Measurements from ENCODE around the gene CRYAB. TPM values are rescaled to one million over a fixed set of nuclear protein-coding genes. Genes with fewer than 3 reads are reported as not detected.

Gene CRYAB
- total RNA-seq, 1 donor from 2014 or later = not detected

DNA sequence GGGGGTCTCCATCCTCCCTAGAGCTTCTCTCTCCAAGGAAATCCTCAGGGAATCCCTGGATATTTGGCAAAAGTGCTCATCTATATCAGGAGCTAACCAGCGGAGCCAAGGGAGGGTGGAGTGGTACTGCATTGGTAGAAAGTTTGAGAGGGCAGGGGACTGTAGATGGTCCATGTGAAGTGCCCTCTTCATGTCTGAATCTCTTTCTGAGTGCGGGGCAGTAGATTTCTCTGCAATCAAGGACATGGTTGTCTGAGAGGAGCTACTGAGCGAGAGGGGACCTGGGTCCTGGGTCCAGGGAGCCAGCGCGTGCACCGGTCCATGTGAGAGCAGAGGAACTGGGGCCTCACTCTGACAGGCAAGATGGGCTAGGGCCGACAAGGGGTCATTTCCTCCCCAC is 26.3 kb upstream of the CRYAB start:
- peaks cover 6% of the 10 kb centered on the region for H3K27me3 Mint-ChIP-seq
- H3K4me3 Mint-ChIP-seq = peak overlapping the region; percentile 77
- DNase-seq (no peak), ATAC-seq (ENCODE audit: low read depth) (no peak)
- no peak for TF ChIP-seq CTCF (IDR thresholded peaks at IDR 0.05)
- intact Hi-C loops (cut with micrococcal nuclease) = no loop called here
- no peaks in the 10 kb centered on the region for H3K36me3 Mint-ChIP-seq (ENCODE audit: low read depth)
- no peaks in the 10 kb centered on the region for H3K9me3 Mint-ChIP-seq
- no peak overlapping the region for H3K27ac Mint-ChIP-seq
- H3K4me1 Mint-ChIP-seq = peaks cover 29% of the 10 kb centered on the region
- ChIA-PET CTCF (interaction anchor here (0.8 to 1.7 kb wide), 4 partner anchors 11 to 341 kb away, joined by 3 to 5 read pairs (median 4); partner anchors contain the start of genes SDHD and TIMM8B), POLR2A (interaction anchor here (0.8 to 1.6 kb wide), 3 partner anchors 9 to 79 kb away, joined by 3 to 5 read pairs (median 4); no protein-coding TSS in a partner anchor)

DNA sequence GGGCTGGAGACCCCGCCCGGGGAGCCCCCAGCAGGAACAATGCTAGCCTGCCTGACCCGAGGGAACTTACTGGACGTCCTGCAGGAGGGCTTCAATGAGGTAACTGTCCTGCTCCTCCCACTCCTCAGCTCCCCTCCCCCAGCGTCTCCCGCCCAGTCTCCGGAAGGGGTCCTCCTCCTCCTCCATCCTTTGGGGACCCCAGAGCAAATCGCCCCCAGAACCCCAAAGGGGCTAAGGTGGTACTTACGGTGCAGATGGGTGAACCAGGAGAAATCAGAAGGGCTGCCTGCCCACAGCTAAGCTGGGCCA is 25.8 kb upstream of the CRYAB start:
- intact Hi-C loops (cut with micrococcal nuclease) = no loop called here
- ATAC-seq (ENCODE audit: low read depth) = no peak
- TF ChIP-seq CTCF (IDR thresholded peaks at IDR 0.05) = no peak
- POLR2A ChIA-PET = interaction anchor here (0.8 to 1.0 kb wide), 2 partner anchors 10 to 11 kb away, joined by 3 to 4 read pairs; no protein-coding TSS in a partner anchor
- no peaks in the 10 kb centered on the region for H3K9me3 Mint-ChIP-seq
- H3K27me3 Mint-ChIP-seq = peaks cover 6% of the 10 kb centered on the region
- no peaks in the 10 kb centered on the region for H3K36me3 Mint-ChIP-seq (ENCODE audit: low read depth)
- CTCF ChIA-PET = interaction anchor here (0.8 to 1.7 kb wide), 3 partner anchors 11 to 342 kb away, joined by 3 to 4 read pairs (median 4); no protein-coding TSS in a partner anchor
- H3K4me3 Mint-ChIP-seq = peak overlapping the region; percentile 77
- peaks cover 29% of the 10 kb centered on the region for H3K4me1 Mint-ChIP-seq
- no peak for DNase-seq
- no peak overlapping the region for H3K27ac Mint-ChIP-seq

DNA sequence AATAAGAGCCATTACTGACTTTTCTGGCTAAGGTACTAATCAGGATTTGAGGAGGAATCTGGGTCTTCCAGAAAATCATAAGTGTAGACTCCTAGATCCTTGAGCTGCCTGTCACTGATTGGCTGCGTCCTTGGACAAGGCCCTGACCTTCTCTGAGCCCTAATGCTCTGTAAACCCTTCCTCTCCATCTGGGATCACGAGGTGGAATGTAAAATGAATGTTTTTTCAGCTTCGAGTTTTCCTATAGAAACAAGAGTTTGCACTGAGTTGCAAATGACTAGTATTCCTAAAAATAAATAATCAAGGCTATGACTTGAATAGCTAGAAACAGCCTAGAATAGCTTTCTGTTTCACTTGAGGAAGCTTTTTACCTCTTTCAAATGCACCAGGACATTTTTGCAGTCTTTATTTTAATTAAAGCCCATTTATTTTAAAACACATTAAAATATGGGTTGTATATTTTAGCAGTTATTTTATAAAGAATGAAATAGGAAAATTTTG is 24.5 kb upstream of the CRYAB start:
- H3K27me3 Mint-ChIP-seq = peaks cover 6% of the 10 kb centered on the region
- H3K36me3 Mint-ChIP-seq (ENCODE audit: low read depth) = no peaks in the 10 kb centered on the region
- peaks cover 29% of the 10 kb centered on the region for H3K4me1 Mint-ChIP-seq
- no peak overlapping the region for H3K27ac Mint-ChIP-seq
- intact Hi-C loops (cut with micrococcal nuclease) = loop anchor here (1.0 kb wide), 1 partner anchor 9 kb away; no protein-coding TSS in a partner anchor
- ChIA-PET POLR2A (interaction anchor here (0.7 to 1.6 kb wide), 2 partner anchors 9 to 283 kb away, joined by 3 to 8 read pairs; no protein-coding TSS in a partner anchor), CTCF (interaction anchor here (1.1 kb wide), 1 partner anchor 45 kb away, joined by 7 read pairs; no protein-coding TSS in a partner anchor)
- no peak for TF ChIP-seq CTCF (IDR thresholded peaks at IDR 0.05)
- DNase-seq = no peak
- H3K4me3 Mint-ChIP-seq = peak overlapping the region; percentile 83
- H3K9me3 Mint-ChIP-seq = no peaks in the 10 kb centered on the region
- ATAC-seq (ENCODE audit: low read depth) = no peak

DNA sequence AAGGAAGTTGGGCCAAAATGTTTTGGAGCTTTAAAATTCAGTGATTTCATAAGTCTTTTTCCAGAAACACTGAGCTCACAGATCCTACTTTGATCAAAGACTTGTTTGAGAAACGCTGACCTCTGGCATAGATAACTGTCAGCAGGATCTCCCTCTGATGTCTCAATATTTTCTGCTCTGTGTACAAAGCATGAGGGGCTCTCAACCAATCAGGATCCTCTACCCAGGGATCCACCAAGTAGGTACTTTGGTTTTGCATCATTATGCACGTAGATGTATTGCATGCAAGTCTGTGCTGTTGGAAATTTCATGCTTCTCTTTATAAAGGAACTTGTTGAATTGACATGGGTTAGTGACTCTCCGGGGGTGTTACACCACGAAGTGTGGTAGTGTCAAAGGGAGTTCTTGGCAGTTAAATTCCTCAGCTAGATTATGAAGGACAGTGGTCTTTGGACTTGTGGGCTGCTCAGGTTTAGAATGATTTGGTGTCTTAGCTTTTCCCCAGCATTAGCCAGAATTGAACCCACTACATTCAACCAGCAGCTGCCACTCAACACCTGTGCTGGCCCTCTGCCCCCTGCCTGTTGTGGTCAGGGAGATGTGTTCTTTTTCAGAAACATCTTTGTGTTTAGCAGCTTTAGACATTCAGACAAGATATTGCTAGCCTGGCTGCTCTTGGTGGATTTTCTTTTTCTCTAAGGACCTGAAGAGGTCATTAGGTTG is 23.9 kb upstream of the CRYAB start:
- intact Hi-C loops (cut with micrococcal nuclease) = loop anchor here (1.0 kb wide), 1 partner anchor 8 kb away; no protein-coding TSS in a partner anchor
- H3K27ac Mint-ChIP-seq = no peak overlapping the region
- H3K36me3 Mint-ChIP-seq (ENCODE audit: low read depth) = no peaks in the 10 kb centered on the region
- ATAC-seq (ENCODE audit: low read depth) = no peak
- no peak for DNase-seq
- H3K27me3 Mint-ChIP-seq = peaks cover 6% of the 10 kb centered on the region
- no peak for TF ChIP-seq CTCF (IDR thresholded peaks at IDR 0.05)
- H3K4me1 Mint-ChIP-seq = peaks cover 29% of the 10 kb centered on the region
- ChIA-PET CTCF (interaction anchor here (0.7 to 1.1 kb wide), 2 partner anchors 23 to 46 kb away, joined by 3 to 7 read pairs; no protein-coding TSS in a partner anchor), POLR2A (interaction anchor here (1.6 kb wide), 1 partner anchor 9 kb away, joined by 8 read pairs; no protein-coding TSS in a partner anchor)
- H3K9me3 Mint-ChIP-seq = no peaks in the 10 kb centered on the region
- peak overlapping the region; percentile 16 for H3K4me3 Mint-ChIP-seq

DNA sequence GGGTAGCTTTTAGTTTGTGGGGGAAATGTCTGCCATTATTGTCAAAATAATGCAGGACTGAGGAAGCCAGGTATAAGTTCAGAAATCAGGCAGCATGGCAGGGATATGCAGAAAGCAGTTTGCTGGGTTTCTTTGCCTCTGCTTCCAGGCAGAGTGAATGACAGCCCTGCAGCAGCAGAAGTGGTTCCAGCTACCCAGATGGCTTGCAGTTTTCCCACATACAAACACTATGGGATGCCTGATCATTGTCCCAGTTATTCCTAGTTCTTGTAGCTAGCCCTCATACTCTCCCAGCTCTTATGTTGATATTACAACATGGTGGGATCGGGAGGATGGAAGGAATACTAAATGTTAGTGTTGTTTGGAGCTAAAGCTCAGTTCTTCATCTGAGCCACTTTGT is 22.7 kb upstream of the CRYAB start:
- Mint-ChIP-seq H3K27ac (no peak overlapping the region), H3K4me1 (peaks cover 27% of the 10 kb centered on the region), H3K9me3 (no peaks in the 10 kb centered on the region), H3K36me3 (ENCODE audit: low read depth) (no peaks in the 10 kb centered on the region), H3K27me3 (peaks cover 6% of the 10 kb centered on the region), H3K4me3 (no peak overlapping the region)
- no peak for DNase-seq
- ATAC-seq (ENCODE audit: low read depth) = no peak
- intact Hi-C loops (cut with micrococcal nuclease) = no loop called here
- ChIA-PET CTCF (interaction anchor here (0.9 to 1.5 kb wide), 6 partner anchors 43 to 346 kb away, joined by 3 to 8 read pairs (median 5); partner anchors contain the start of genes SDHD and TIMM8B), POLR2A (interaction anchor here (0.6 to 0.7 kb wide), 2 partner anchors 47 to 59 kb away, joined by 3 to 4 read pairs; no protein-coding TSS in a partner anchor)
- no peak for TF ChIP-seq CTCF (IDR thresholded peaks at IDR 0.05)

All from activated B cell treated with CpG ODN at 0.5 μM for 24 hours (primary cell).